Measurements from ENCODE around the gene TRIM60.

GRCh38 chr4:165070560-165070959, 38.8 kb downstream of the TRIM60 start:
- TF ChIP-seq, protein P1, sequence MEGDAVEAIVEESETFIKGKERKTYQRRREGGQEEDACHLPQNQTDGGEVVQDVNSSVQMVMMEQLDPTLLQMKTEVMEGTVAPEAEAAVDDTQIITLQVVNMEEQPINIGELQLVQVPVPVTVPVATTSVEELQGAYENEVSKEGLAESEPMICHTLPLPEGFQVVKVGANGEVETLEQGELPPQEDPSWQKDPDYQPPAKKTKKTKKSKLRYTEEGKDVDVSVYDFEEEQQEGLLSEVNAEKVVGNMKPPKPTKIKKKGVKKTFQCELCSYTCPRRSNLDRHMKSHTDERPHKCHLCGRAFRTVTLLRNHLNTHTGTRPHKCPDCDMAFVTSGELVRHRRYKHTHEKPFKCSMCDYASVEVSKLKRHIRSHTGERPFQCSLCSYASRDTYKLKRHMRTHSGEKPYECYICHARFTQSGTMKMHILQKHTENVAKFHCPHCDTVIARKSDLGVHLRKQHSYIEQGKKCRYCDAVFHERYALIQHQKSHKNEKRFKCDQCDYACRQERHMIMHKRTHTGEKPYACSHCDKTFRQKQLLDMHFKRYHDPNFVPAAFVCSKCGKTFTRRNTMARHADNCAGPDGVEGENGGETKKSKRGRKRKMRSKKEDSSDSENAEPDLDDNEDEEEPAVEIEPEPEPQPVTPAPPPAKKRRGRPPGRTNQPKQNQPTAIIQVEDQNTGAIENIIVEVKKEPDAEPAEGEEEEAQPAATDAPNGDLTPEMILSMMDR (IDR thresholded peaks at IDR 0.05), result no peak
- no peak for TF ChIP-seq EZH2phosphoT487 (IDR thresholded peaks at IDR 0.05)
